NCI-H524 (cell line): Measurements from ENCODE around the gene ADAMTS2.
"Not testable (repeated sequence)": the region's sequence is repeated elsewhere in the genome, so short reads cannot be mapped to it uniquely, and the experiment has no call there.

Source experiments
- DNase-seq, 2 experiments: peaks; one replicate each; lab custom pipeline; 2025; lab: John Stamatoyannopoulos, UW

The ADAMTS2 gene

DNA sequence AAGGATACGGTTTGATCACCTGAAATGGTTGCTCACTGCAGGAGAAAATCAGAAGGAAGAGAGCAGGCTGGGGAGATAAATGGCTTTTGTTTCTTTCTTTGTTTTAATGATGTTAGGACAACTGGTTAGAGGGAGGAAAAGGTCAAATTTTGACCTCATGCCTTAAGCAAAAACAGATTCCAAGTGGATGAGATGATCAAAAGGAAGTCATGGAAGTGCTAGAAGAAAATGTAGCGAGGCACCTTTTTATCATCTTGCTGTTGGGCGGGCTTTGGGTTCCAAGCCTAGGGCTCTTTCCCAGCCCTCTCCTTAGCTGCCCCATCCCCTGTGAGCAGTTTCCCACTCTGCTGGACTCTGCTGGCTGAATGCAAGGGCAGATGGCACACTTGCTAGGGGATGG lies 127.9 kb downstream of the ADAMTS2 start:
- peak in 1 of 2 experiments; percentile 10 for DNase-seq

DNA sequence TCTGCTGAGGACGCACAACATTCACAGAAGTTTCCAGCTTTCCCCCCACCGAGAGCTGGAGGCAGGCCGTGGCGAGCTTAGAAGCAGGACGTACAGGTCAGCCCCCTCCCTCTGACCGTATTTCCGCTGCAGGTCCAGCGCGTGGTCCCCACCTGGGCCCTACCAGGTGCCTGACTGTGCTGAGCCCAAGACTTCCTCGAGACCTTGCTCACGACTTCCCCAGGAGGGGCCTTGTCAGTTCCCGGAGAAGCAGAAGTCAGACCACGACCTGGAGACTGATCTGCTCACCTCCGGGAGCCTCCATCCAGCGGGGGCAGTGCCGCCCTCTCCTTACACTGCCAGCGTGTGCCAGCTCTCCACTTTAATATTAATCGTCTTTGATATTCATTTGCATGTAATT lies 128.9 kb downstream of the ADAMTS2 start:
- DNase-seq: not testable (repeated sequence)

DNA sequence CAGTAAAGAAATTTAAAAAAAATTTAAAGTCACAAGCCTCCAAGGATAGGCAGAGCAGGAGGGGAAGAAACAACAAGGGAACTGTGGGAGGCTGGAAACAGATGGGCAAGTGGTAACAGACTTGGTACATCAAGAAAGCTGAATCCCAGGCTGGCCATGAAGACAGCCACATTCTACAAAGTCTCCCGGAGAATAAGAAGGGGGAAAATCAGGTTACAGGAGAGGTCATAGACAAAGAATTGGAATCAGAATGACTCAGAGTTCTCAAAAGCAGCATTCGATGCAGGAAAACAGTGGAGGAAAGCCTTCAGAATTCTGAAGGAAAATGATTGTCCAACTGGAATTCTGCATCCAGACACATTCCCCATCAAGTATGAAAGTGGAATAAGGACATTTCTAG lies 129.7 kb downstream of the ADAMTS2 start:
- DNase-seq: no peak

DNA sequence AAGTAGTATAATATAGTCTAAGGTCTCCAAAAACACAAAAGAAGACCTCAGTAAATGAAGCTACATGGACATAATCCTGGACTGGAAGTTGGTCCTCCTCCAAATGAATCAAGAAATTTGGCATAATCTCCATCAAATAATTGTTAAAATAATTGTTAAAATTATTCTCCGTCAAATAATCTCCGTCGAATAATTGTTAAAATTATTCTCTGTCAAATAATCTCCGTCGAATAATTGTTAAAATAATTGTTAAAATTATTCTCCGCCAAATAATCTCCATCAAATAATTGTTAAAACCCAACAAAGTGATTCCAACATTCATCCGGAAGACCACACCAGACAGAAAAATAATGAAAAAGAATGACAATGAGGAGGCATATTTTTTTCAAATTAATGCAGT lies 130.6 kb downstream of the ADAMTS2 start:
- no peak for DNase-seq

DNA sequence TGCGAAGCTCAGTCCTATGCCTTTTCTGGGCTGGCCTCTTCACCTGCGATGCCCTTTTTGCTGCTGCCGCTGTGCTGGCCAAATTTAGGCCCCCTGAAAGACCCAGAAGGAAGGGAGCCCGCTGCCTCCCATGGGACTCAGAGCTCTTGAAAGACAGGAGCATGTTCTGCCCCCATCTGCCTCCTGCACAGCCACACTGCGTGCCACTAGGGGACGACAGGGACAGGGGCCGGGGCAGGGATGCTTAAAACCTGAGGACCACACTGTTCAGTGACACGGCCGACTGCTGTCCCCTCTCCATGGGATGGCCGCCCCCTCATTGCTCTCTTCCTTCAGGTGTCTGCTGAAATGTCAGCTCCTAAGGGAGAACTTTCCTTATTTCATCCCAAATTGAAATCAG lies 132.4 kb downstream of the ADAMTS2 start:
- no peak for DNase-seq

DNA sequence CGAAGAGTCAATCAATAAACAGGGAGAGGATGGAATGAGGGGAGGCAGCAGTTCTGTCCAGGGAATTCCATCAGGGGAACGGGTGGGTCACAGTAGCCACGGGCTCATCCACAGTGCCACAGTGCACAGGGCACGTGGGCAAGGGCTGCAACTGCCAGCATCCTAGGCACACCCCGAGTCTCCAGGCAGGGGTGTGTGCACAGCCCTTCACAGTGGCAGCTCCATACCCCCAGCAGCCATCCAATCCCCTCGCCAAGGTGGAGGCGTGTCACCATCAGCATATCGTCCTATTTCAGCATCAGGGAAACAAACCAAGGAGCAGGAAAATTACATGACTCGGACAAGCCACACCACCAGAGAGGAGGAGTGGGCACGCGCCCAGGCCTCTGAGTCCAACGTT lies 133.6 kb downstream of the ADAMTS2 start:
- no peak for DNase-seq

DNA sequence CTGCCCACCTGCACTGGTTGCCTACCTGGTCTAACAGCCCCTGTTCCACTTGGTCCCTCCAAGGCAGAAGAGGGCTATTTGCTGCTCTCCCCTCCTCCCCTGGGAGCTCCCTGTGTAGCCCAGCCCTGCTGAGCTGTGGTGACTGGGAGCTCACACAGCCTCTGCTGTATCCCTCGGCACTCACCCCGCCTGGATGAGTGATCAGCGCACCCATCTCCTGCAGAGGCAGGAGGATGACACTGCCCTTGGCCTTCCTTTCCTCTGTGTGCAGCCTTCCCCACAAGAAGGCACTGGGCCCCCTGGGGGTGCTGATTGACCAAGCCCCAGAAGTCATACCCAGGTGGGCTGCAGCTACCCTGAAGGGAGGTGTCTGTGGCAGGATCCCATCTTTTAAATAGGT lies 134.2 kb downstream of the ADAMTS2 start:
- no peak for DNase-seq

DNA sequence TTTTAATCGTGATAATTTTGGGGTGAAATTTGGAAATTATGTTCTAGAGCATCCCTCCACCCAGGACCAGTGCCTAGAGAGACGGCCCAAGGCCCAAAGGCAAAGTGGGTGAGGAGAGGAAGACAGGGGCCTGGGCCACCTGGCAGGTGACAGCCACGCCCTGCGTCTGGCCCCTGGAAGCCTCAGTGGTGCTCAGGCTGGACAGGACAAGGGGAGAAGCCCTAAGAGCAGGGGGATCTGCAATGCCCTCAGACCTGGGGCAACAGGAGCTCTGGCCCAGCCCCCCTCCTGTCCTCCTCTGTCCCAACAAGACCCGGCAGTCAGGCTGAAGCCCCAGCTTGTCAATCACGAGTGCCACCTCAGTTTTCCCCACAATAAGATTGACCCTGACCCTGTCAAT lies 134.8 kb downstream of the ADAMTS2 start:
- no peak for DNase-seq

DNA sequence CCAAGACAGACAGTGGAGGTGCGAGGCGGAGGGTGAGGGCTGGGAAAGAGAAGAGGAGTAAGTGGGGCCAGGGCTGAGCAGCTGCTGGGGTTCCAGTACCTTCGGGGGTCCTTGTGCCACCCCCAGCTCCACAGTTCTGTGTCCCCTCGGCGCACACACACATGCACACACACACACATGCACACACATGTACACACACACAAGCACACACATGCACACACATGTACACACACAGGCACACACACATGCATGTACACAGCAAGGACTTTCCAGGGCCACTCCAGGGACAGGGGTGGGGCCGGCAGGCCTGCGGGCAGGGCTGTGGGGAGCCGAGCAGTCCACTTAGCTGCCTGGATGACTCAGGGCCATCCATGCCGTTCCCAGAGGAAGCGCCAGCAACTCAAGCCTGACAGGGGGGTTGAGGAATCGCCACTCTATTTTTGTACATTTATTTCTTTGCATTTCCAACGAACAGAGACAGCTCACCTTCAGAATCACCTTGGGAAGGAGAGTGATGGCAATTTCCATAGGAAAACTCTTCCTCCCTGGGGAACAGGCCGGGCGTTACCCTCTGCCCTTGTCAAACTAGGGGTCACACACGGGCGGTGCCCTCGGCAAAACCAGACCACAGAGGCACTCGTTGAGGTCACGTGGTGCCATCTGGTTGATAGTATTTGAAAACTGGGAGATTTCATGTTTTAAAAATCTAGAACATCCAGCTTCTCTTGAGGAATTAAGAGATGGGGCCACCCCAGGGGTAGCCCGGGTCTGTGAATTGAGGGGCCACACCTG lies 135.7 kb downstream of the ADAMTS2 start:
- DNase-seq: no peak

DNA sequence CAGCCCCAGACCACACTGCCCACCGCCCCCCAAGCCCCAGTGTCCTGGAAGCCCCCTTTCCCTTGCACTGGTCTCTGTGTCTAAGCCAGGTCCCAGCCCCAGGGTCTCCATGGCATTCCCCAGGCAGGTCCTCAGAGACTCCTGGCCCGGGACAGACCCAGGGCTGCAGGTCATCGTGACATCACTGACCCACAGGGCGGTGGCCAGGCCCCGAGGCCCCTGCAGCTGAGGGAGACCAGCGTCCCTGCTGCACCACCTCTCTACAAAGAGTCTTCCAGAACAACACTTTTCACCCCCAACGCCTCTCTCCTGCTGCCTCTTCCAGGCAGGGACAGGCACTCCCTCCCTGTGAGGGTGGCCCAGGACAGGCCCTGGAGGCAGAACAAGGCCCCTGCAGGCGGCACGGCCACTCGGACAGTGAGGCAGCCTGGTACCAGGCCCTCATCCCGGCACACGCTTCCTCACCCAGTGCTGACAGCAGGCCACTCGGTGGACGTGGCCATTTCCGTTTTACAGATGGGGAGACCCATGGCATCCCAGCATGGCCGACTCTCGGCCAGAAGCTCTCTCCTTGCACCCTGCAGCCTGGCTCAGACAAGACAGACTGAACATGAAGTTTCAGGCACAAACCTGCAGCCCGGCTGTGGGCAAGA lies 136.4 kb downstream of the ADAMTS2 start:
- DNase-seq: no peak

DNA sequence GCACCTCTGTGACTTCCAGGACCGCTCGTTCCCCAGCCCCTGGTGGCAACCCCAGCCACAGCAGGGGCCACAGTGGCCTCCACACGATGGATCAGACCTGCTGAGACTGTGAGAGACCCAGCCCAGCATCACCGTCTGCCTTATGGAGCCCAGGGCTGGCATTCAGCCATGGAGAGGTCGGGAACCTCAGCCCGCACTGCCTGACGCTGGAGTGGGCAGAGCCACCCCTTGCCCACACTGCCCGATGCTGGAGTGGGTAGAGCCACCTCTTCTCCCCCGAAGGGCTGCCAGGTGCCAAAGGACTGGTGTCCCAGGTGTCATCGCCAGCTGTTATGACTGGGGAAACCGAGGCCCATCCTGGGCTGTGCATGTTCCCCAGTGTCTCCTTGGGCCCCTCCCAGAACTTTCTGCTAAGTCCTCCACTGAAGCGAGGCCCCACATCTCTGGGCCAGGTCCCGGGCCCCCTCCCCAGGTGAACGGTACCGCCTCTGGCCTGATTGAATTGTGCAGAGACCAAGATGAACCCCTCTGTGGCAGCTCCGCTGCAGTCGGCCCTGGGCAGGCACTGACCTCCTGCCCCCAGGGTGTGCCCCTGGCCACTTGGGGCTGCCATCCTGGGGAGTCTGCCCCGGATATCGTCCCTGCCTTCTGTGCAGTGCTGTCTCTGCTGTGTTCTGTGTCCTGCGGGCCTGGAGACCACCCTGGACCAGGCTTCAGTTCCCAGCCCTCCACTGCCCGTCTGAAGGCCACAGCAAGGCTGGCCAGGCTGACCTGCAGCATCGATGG lies 137.1 kb downstream of the ADAMTS2 start:
- no peak for DNase-seq

DNA sequence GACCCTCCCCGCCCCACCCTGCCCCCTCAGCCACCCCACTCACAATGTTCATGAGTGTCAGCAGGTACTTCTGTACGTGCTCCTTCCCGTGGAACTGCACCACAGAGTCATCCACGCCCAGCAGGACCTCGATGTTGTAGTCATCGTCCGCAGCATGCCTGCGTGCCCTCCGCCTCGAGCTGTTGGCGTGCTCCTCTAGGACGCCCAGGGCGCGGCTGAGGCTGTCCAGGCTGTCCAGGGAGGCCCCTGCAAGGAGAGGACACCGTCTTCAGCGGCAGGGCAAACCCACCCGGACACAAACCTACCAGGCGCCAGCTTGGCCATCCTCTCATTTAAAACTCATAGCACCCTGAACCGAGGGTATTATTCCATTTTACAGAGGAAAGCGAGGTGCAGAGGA lies 137.8 kb downstream of the ADAMTS2 start:
- no peak for DNase-seq

DNA sequence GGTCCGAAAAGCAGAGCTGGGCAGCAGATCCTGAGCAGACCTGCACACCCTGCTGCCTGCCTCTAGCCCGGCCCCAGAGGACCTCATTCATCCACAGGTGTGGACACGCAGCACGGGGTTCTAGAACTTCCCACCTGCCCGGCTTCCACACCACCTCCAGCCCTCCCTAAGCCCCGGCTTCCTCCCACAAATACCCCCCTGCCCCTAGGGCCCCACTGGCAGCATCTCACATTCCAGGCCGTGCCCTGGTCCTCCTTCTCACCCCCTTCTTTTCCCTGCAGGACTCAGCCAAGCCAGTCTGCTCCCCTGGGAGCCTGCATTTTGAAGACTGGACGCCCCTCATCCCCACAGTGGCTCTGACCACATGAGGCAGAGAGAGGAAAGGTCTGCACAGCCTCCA lies 138.9 kb downstream of the ADAMTS2 start:
- no peak for DNase-seq

DNA sequence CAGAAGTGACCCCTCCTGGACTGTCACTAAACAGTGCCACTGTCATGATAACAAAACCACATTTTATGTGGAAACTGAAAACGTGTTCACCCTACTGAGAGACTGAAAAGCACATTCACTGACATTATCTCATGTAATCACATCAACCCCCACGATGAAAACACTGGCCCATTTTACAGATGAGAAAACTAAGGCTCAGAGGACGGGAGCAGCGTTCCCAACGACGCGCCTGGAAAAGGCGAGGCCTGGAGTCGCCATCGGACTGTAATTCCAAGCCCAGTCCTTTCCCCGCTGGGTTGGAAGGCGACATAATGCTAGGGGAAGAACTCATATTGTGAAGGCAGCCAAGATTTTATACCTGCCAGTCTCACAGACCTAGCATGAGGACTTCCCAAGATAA lies 140.0 kb downstream of the ADAMTS2 start:
- DNase-seq: no peak

DNA sequence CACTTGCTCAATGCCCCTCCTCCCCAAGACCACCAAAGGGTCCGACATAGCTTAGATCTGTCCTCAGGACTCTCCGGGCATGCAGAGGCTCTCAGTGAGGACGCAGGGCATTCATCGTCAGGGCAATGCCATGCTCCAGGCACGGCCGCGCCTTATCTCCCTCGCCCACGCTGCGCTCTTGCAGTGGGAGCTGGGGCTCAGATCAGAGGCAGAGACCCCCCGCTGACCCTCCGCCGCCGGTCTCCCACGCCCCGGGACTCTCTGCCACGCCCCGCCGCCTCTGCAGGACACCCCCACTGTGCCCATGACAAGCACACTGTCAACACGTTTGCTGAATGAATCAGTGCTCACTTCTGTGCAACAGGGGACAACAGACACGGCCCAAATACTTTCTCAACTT lies 140.7 kb downstream of the ADAMTS2 start:
- no peak for DNase-seq

DNA sequence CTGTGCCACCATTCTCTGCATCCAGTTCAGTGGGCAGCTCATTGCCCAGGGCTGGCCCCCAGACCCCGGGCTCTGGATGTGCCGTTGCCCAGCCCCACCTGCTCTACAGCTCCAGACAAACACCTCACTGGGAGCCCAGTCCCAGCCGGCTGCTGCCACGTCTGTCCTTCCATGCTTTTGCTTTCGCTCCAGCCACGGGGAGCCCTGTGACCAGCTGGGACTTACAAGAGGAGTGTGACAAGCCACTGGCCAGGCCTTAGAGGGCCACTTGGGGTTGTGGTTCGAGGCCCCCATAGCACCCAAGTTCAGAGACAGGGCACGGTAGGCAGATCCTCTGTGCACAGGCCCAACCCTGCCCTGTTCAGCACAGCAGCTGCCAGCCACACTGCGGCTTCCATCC lies 142.0 kb downstream of the ADAMTS2 start:
- DNase-seq: no peak

DNA sequence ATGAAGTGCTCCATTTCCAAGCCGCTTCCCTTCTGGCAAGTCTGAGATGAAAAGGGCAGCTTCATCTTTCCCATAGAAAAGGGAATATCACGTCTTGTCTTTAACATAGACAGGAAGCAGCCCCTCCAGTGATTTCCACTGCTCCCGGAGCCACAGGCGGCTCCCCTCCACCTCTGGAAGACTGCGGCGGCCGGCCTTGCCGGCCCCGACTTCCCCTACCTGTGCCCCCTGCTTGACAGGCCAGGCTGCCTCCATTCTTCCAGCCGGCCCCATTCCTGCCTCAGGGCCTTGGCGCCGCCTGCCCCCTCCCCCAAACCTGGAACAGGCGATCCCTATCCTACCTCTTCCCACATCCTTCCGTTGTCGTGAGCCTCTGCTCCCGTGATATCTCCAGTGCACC lies 143.3 kb downstream of the ADAMTS2 start:
- no peak for DNase-seq

DNA sequence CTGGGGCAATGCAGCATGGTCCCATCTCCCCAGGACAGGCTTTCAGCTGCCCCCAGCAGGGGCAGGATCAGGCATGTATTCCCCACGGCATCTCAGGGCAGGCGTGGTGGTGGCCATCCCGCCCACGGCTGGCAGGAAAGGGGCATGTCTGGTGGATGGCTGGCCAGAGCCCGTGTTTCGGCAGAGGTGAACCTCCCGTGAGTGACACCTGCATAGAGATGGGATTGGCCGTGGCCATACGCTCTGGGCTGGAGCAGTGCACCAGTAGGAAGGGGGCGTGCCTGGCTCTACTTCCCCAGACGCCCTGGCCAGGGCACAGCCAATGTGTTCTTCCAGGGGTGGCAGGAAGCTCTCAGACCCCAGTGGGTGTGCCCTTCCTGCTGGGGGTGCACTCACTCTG lies 146.0 kb downstream of the ADAMTS2 start:
- no peak for DNase-seq

DNA sequence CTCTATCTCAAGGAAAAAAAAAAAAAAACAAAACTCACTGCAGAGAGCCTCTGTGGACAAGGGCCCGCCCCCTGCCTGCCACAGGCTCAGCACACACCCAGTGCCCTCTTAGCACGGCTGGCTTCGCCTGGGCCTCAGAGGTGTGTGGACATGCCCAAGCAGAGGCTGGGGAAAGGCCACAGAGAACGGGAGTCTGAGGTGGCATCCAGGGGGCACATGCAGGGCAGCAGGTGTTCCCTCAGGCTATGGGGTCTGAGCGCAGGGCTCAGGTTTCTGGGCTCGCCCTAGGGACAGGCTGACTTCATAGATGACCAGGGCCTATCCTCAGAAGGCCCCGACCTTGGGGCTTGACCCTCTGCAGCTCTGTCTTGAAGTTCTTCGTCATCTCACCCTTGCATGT lies 146.4 kb downstream of the ADAMTS2 start:
- DNase-seq: no peak

DNA sequence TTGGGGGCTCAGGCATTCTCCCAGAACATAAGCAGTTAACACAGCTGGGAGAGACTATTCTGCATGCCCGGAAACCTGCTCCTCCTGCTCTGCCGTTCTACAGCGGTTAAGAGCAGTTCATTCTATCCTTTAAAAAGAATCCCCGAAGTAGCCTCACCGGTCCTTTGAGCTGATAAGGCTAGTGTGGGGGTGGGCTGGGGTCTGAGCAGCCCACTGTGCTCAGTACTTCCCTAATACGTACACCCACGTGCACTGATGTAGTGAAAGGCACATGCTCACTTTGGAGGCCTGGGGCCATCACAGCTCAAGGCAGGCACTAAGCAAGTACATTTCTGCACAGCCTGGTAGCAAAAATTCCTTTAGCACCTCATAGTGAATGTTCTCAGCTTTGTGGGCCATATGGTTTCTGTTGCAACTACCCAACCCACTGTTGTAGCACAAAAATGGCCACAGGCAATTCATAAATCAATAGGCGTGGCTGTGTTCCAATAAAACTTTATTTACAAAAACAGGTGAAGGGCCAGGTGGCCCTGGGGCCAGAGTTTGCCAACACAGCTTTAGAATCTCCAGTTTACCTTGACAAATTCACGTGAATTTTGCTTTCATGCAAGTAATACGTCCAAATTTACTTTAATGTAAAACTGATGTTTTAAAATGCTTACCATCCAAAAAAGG lies 148.7 kb downstream of the ADAMTS2 start:
- DNase-seq: no peak

DNA sequence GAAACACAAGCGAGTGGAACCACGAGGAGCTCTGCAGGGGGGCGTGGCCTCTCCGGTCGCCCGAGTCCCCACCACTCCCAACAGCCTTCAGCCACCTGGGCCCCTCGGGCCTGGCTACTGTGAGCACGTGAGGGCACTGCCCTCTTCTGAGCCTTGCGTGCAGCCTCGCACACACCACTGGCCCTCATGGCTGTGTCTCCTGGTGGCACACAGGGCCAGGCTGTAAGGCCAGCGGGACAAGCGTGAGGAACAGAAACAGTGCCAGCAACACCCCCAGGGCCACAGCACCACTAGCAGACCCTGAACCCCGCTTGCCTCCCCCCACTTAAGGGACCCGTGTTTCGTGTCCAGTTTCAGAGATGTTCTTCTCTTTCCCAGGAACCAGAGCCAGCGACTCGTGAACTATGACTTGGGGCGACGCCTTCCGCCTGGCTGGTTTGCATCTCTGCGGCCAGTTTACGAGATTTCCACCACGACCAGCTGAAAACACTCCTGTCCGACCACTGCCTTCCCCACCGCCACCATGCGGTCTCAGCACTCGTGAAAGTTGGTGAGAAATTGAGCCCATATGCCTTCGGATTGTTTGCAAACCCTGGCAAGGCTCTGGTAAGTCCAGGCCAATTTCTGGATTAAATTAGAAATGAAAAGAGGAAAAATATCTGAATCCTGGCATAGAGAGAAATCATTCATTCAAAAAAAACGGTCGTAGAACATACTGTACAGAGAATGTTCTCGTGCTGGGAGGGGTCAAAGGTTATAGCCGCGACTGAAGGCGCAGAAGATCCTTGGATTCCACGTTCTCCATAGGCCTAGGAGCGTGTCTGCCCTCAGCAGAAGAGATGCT lies 149.5 kb downstream of the ADAMTS2 start:
- no peak for DNase-seq
